Rectal smooth muscle tissue (tissue), 1 donor: Measurements from ENCODE around the gene RPL4.

Source experiments
- H3K27ac ChIP-seq: one replicate; pipeline ENCODE4 v1.7.0; 2013; ENCODE audit warnings: low read depth, low read length, inconsistent platforms
- H3K27me3 ChIP-seq: one replicate; pipeline ENCODE4 v1.7.0; 2013; ENCODE audit warnings: low read length; ENCODE audit not compliant: control insufficient read depth, insufficient read depth
- H3K36me3 ChIP-seq: one replicate; pipeline ENCODE4 v1.7.0; 2013; ENCODE audit warnings: low read length; ENCODE audit not compliant: control insufficient read depth, insufficient read depth
- H3K4me1 ChIP-seq: one replicate; pipeline ENCODE4 v1.7.0; 2013; ENCODE audit warnings: low read length; ENCODE audit not compliant: control insufficient read depth, insufficient read depth
- H3K4me3 ChIP-seq: one replicate; pipeline ENCODE4 v1.7.0; 2013; ENCODE audit warnings: low read length
- H3K9ac ChIP-seq: one replicate; pipeline ENCODE4 v1.7.0; 2013; ENCODE audit warnings: low read length

The RPL4 gene

DNA sequence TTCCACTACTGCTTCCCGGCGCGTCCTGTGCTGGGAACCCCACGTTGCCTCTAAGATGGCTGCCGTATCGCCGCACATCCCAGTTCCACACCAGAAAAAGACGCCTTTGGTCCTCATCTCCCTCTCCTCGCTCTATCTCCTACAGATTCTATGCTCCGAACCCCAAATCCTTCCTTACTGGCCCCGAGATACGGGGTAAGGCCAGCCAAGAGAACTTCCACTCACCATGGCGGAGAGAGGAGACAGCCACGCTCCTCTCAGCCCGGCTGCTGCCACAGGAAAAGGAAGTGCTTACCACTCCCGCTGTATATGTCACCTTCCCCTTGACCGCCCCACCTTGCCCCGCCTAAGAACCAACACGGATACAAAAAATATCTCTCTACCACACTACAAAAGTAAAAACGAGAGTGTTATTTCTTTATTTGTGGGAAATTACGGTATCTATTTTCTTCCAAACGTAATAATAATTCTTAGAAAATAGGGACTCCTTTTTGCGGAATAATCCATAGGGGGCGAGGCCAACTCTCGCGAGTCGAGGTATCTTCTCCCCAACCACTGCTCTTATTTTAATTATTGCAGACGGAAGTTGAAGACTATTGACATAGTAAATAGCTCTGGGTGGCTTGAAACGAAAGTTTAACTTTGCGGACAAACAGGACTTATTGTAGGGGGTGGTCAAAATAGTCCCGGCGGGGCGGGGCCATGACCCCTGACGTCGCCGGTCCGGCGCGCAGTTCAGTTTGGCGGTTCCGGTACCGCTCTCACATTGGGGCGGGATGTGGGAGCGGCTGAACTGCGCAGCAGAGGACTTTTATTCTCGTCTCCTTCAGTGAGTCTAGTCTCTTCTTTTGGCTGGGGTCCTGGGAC, at the start of gene RPL4, which contains the start of gene ZWILCH:
RPL4 (minus strand) TSS at position 293 of the 867 bp plus-strand sequence; CDS start at position 228, 65 bp downstream.
ZWILCH (plus strand) TSS at position 764 of the 867 bp plus-strand sequence; CDS start at position 777, 13 bp downstream.
- peak within 1 kb of the TSS; percentile 95 for H3K9ac ChIP-seq
- no peaks in the 10 kb centered on the region for H3K27me3 ChIP-seq
- H3K27ac ChIP-seq = peak within 1 kb of the TSS; percentile 91

GRCh38 chr15:66545255-66545654, 40.6 kb upstream of the RPL4 start:
- H3K4me1 ChIP-seq = no peaks in the 10 kb centered on the region
- H3K27me3 ChIP-seq = no peaks in the 10 kb centered on the region
- no peak overlapping the region for H3K27ac ChIP-seq
- H3K36me3 ChIP-seq = peaks cover 2% of the 10 kb centered on the region
- no peak overlapping the region for H3K4me3 ChIP-seq
- H3K9ac ChIP-seq = no peak overlapping the region

More for the DNA sequence above, at the start of gene RPL4, which contains the start of gene ZWILCH:
- Histone ChIP-seq H3K4me1 (peaks cover 13% of the 10 kb centered on the region), H3K36me3 (peaks cover 17% of the 10 kb centered on the region), H3K4me3 (peak within 1 kb of the TSS; percentile 100)

GRCh38 chr15:66542896-66543295, 38.2 kb upstream of the RPL4 start:
- H3K4me1 ChIP-seq = no peaks in the 10 kb centered on the region
- H3K36me3 ChIP-seq = no peaks in the 10 kb centered on the region
- no peak overlapping the region for H3K4me3 ChIP-seq
- no peak overlapping the region for H3K27ac ChIP-seq
- H3K27me3 ChIP-seq = no peaks in the 10 kb centered on the region
- no peak overlapping the region for H3K9ac ChIP-seq

DNA sequence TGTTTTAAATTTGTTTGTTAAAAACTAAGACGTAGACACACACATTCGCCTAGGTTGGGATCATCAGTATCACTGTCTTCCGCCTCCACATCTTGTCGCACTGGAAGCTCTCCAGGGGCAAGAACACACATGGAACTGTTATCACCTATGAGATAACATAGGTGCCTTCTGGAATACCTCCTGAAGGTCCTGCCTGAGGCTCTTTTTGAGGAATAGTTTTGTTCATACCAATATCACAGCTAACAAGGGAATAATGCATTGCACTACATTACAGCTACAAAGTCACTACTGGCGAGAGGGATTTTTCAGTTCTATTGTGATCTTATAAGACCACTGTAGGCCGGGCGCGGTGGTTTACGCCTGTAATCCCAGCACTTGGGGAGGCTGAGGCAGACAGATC, 30.4 kb upstream of the RPL4 start:
- Histone ChIP-seq H3K4me1 (no peaks in the 10 kb centered on the region), H3K27me3 (no peaks in the 10 kb centered on the region), H3K36me3 (no peaks in the 10 kb centered on the region), H3K27ac (no peak overlapping the region), H3K4me3 (no peak overlapping the region), H3K9ac (no peak overlapping the region)

DNA sequence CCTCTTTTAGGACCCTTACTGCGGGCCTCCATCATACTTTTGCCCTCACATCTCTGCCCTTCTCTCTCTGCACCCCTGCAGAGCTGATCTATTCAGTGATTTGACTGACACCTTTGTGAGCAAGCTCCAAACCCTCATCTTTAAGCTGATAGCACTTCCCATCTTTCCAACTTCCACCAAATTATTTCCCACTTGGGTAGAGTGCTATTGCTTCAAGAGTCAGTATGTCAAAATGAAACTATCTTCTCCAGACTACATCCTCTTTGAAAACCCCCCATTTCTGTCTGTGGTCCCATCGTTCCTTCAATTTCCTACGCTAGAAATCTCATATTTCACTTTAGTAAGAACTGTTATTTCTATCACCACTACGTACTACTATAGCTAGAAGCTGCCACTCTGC, 20.2 kb upstream of the RPL4 start:
- H3K36me3 ChIP-seq = peaks cover 5% of the 10 kb centered on the region
- H3K9ac ChIP-seq = no peak overlapping the region
- no peak overlapping the region for H3K27ac ChIP-seq
- H3K4me3 ChIP-seq = no peak overlapping the region
- H3K4me1 ChIP-seq = no peaks in the 10 kb centered on the region
- H3K27me3 ChIP-seq = no peaks in the 10 kb centered on the region

DNA sequence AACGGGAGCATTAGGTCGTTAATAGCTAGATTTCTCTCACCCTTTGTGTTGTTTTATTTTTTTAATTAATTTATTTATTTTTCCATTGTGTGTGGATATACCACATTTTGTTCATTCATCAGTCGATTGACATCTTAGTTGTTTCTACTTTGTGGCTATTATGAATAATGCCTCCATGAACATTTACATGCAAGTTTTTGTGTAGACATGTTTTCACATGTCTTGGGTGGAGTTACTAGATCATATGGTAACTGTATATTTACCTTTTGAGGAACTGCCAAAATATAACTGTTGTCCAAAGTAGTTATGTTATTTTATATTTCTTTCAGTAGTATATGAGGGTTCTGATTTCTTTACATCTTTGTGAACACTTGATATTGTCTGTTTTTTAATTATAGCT, 19.3 kb upstream of the RPL4 start:
- peaks cover 3% of the 10 kb centered on the region for H3K36me3 ChIP-seq
- no peak overlapping the region for H3K27ac ChIP-seq
- H3K4me3 ChIP-seq = no peak overlapping the region
- no peak overlapping the region for H3K9ac ChIP-seq
- no peaks in the 10 kb centered on the region for H3K27me3 ChIP-seq
- H3K4me1 ChIP-seq = no peaks in the 10 kb centered on the region

DNA sequence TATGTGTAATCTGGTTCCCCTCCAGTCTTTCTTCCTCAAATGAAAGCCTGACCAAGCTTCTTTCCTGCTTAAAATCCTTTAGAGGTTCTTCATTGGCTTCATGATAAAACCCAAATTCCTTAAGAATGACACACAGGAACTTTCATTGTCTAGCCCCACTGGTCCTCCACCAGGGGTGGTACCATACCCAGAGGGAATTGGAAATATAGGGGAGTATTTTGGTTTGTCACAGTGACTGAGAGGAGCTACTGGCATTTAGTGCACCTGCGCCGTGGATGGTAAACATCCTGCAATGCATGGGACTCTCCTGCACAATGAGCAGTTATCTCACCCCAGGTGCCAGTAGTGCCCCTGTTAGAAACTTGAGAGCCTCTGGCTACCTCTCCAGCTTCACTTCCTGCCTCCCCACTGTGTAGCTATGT, 11.3 kb upstream of the RPL4 start:
- Histone ChIP-seq H3K4me3 (no peak overlapping the region), H3K9ac (no peak overlapping the region), H3K36me3 (peaks cover under 1% of the 10 kb centered on the region), H3K4me1 (no peaks in the 10 kb centered on the region), H3K27ac (no peak overlapping the region), H3K27me3 (no peaks in the 10 kb centered on the region)

DNA sequence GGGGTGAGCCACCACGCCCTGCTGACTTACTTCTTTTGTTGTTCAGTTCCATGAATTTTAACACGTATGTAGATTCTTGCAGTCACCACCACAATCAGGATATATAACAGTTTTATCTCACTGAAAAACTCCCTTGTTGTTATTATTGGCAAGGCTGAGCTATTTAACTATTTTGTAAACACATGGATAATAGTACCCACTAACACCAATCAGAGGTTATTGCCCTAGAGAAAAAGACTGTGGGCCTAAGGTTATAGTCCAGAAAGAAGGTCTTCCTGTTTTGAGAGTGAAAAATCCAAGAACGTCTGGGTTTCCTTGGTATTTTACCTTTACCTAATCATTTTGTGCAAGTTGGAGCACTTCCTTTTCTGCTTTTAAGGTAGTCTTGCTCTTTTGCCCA, 9.9 kb upstream of the RPL4 start:
- Histone ChIP-seq H3K9ac (no peak overlapping the region), H3K27me3 (no peaks in the 10 kb centered on the region), H3K27ac (no peak overlapping the region)

DNA sequence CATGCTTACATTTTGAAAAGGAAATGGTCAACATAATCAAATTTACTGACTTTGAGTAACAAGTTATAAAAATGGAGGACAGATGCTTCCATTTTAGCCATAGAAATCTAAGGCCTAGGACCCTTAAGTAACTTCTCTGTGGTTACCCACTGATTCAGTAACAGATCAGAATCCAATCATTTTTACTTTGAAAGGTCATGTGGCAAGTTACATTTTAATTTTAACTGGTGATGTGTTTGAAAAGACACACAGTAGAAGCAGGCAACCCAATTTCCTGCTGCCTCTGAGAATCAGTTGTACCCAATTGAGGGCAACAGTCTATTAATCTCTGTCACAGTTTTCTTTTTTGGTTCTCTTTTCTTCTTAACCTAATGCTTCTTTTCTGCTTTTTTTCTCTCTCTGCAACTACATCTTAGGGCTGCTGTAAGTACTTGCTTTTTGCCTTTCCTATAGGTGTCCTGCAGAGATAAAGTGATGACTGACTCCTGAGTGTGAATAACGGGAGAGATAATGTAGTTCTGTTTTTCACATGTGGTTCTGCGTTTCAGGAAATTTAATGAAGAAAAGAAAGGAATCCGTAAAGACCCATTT, 3.7 kb upstream of the RPL4 start:
- no peak overlapping the region for H3K4me3 ChIP-seq
- peaks cover 10% of the 10 kb centered on the region for H3K4me1 ChIP-seq
- H3K27ac ChIP-seq = no peak overlapping the region
- H3K27me3 ChIP-seq = no peaks in the 10 kb centered on the region
- H3K36me3 ChIP-seq = no peaks in the 10 kb centered on the region
- H3K9ac ChIP-seq = no peak overlapping the region

More for the DNA sequence above, 9.9 kb upstream of the RPL4 start:
- H3K36me3 ChIP-seq = no peaks in the 10 kb centered on the region
- H3K4me1 ChIP-seq = no peaks in the 10 kb centered on the region
- H3K4me3 ChIP-seq = no peak overlapping the region

GRCh38 chr15:66505818-66506217, 1.2 kb upstream of the RPL4 start:
- H3K4me3 ChIP-seq = peak overlapping the region; percentile 100
- no peak overlapping the region for H3K9ac ChIP-seq
- no peaks in the 10 kb centered on the region for H3K27me3 ChIP-seq
- H3K36me3 ChIP-seq = peaks cover 8% of the 10 kb centered on the region
- peaks cover 13% of the 10 kb centered on the region for H3K4me1 ChIP-seq
- H3K27ac ChIP-seq = peak overlapping the region; percentile 91

DNA sequence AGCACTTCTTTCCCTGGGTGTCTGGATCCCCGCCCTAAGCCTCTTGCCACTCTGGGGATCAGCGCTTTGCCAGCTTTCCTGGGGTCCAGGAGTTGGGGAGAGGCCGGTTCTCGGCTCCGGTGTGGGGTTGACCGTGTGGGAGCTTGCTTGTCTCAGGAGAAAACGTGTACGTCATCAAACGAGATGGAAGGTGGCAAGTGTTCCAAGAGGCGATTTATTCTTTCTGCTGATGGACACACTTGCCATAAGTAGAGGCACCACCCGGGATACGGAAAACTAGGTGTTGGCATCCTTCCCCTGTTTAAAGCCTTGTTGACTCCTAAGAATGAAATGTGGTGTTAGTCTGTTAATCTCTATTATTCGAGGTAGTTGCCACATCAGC, 766 bp upstream of the RPL4 start:
- Histone ChIP-seq H3K36me3 (peaks cover 12% of the 10 kb centered on the region), H3K4me3 (peak overlapping the region; percentile 100), H3K27me3 (no peaks in the 10 kb centered on the region), H3K9ac (peak overlapping the region; percentile 83), H3K27ac (peak overlapping the region; percentile 91), H3K4me1 (peaks cover 13% of the 10 kb centered on the region)

- H3K27ac ChIP-seq = peak overlapping the region; percentile 91
- no peaks in the 10 kb centered on the region for H3K27me3 ChIP-seq
- peaks cover 18% of the 10 kb centered on the region for H3K36me3 ChIP-seq
- H3K4me1 ChIP-seq = peaks cover 13% of the 10 kb centered on the region
- peak overlapping the region; percentile 95 for H3K9ac ChIP-seq
- peak overlapping the region; percentile 100 for H3K4me3 ChIP-seq
These were observed 684 bp downstream of the RPL4 start for GRCh38 chr15:66503780-66504562.
